ENCODE results near the gene ZC3H12D.

The ZC3H12D gene

DNA sequence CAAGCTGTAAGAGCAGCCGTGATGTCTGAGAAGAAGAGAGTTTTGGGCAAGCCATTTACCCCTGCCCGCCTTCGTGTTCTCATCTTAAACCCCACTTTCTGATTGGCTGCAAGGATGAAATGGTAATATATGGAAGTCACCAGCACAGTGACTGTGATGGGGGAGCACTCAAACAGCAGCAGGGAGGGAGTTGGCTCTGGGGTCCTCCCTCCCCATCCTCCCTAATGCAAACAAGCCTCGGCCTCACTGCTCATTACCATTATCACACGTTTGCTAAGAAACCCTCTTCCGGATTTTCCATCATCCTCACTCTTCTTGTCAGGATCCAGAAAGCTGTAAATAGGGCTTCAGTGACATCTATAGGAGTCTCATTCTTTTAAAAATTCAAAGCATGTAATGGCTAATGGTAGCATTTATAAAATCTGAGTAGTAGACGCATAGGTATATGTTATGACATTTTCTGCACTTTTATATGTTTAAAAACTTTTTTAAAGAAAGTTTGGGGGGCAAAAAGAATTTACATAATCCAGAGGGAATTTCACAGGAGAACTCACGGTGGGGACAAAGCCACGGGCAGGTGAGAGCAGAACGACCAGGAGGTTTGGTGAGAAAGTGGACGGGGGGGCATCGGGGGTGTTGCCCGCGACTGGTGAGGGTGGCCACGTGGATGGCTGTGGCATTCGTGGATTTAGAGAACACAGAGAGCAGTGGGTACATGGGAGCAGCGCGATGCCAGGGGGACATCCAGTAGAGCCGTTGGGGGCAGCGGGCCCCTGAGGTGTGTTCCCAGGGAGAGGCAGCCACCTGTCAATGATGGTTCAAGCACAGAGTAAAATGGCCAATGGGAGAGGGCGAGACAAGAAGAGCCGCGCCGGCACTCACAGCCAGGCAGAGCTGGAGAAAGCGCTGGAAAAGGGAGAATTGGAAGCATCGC is 55.1 kb downstream of the ZC3H12D start:
- no peaks in the 10 kb centered on the region for H3K9me3 ChIP-seq (replicated peaks; ENCODE audit: insufficient read depth, low read length)
- H3K4me3 ChIP-seq (ENCODE audit: low read length), result no peak overlapping the region
- no peaks in the 10 kb centered on the region for H3K79me2 ChIP-seq (ENCODE audit: low read length)
- no peak overlapping the region for H2AFZ ChIP-seq (ENCODE audit: low read length)
- H3K36me3 ChIP-seq (replicated peaks; ENCODE audit: insufficient read depth, low read length), result no peaks in the 10 kb centered on the region
- no peak for TF ChIP-seq EZH2 (optimal IDR thresholded peaks at IDR 0.05; ENCODE audit: low read depth, low read length)
- TF ChIP-seq, protein P1, sequence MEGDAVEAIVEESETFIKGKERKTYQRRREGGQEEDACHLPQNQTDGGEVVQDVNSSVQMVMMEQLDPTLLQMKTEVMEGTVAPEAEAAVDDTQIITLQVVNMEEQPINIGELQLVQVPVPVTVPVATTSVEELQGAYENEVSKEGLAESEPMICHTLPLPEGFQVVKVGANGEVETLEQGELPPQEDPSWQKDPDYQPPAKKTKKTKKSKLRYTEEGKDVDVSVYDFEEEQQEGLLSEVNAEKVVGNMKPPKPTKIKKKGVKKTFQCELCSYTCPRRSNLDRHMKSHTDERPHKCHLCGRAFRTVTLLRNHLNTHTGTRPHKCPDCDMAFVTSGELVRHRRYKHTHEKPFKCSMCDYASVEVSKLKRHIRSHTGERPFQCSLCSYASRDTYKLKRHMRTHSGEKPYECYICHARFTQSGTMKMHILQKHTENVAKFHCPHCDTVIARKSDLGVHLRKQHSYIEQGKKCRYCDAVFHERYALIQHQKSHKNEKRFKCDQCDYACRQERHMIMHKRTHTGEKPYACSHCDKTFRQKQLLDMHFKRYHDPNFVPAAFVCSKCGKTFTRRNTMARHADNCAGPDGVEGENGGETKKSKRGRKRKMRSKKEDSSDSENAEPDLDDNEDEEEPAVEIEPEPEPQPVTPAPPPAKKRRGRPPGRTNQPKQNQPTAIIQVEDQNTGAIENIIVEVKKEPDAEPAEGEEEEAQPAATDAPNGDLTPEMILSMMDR (IDR thresholded peaks at IDR 0.05; ENCODE audit: low read length), result no peak
- TF ChIP-seq EZH2phosphoT487 (IDR thresholded peaks at IDR 0.05; ENCODE audit: low read length), result no peak
- no peak overlapping the region for H3K4me2 ChIP-seq (ENCODE audit: low read depth, low read length)
- H3K27ac ChIP-seq (ENCODE audit: low read length), result no peak overlapping the region
- H3K9me2 ChIP-seq (replicated peaks; ENCODE audit: insufficient read depth, low read length), result no peaks in the 10 kb centered on the region
- H3F3A ChIP-seq (ENCODE audit: insufficient read depth, low read length), result no peaks in the 10 kb centered on the region
- no peaks in the 10 kb centered on the region for H3K4me1 ChIP-seq (ENCODE audit: low read length)
- H4K20me1 ChIP-seq (ENCODE audit: insufficient read depth, low read length), result no peaks in the 10 kb centered on the region
- H3K9ac ChIP-seq (ENCODE audit: low read length), result no peak overlapping the region
- DNase-seq, result no peak
- H3K27me3 ChIP-seq (replicated peaks; ENCODE audit: insufficient read depth, low read length), result no peaks in the 10 kb centered on the region

DNA sequence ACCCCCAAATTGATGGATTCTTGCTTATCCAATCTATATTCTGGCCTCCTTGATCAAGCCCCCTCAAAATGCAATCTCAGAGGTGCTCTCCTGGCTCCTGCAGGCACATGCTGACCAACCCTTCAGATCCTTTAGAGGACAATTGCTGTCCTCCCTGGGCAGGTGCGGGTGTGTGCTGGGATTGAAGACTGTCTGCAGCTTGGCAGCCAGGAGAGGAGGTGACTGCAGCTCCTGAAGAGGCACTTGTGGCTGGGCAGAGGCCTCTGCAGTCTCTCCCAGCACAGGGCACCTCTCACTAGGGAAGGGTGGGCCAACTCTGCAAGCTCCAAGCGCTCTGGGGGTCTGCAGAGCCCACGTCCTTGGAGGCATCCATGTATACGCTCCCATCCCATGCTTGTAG is 56.2 kb downstream of the ZC3H12D start:
- H3K79me2 ChIP-seq (ENCODE audit: low read length), result no peaks in the 10 kb centered on the region
- no peak overlapping the region for H3K4me2 ChIP-seq (ENCODE audit: low read depth, low read length)
- H3K9ac ChIP-seq (ENCODE audit: low read length), result no peak overlapping the region
- no peaks in the 10 kb centered on the region for H3K9me2 ChIP-seq (replicated peaks; ENCODE audit: insufficient read depth, low read length)
- H3K36me3 ChIP-seq (replicated peaks; ENCODE audit: insufficient read depth, low read length), result no peaks in the 10 kb centered on the region
- H3K9me3 ChIP-seq (replicated peaks; ENCODE audit: insufficient read depth, low read length), result no peaks in the 10 kb centered on the region
- no peaks in the 10 kb centered on the region for H3K27me3 ChIP-seq (replicated peaks; ENCODE audit: insufficient read depth, low read length)
- no peak for TF ChIP-seq EZH2 (optimal IDR thresholded peaks at IDR 0.05; ENCODE audit: low read depth, low read length)
- no peak for TF ChIP-seq EZH2phosphoT487 (IDR thresholded peaks at IDR 0.05; ENCODE audit: low read length)
- TF ChIP-seq, protein P1 (IDR thresholded peaks at IDR 0.05; ENCODE audit: low read length), result no peak
- H3F3A ChIP-seq (ENCODE audit: insufficient read depth, low read length), result no peaks in the 10 kb centered on the region
- H3K27ac ChIP-seq (ENCODE audit: low read length), result no peak overlapping the region
- no peak overlapping the region for H2AFZ ChIP-seq (ENCODE audit: low read length)
- H3K4me1 ChIP-seq (ENCODE audit: low read length), result peaks cover 5% of the 10 kb centered on the region
- DNase-seq, result no peak
- no peak overlapping the region for H3K4me3 ChIP-seq (ENCODE audit: low read length)
- no peaks in the 10 kb centered on the region for H4K20me1 ChIP-seq (ENCODE audit: insufficient read depth, low read length)

DNA sequence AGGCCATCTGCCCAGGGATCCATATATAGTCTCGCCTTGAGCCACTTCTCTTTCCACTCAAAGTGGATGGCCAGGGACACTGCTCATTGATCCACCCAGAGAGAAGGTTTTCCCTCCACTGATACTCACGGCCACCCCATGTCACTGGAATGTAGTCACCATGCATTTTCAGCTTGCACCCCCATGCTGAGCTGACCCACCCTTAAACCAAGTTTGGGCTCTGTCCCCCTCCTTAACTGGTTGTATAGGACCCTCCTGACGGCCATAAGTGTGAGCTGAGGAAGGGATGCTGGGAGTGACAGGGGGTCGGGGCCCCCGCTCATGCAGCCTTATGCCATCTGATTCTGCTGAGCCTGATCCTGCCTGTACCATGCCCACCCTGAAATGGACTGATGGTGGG is 59.1 kb downstream of the ZC3H12D start:
- no peak overlapping the region for H3K4me2 ChIP-seq (ENCODE audit: low read depth, low read length)

More for the DNA sequence above, 59.1 kb downstream of the ZC3H12D start:
- H3K36me3 ChIP-seq (replicated peaks; ENCODE audit: insufficient read depth, low read length), result no peaks in the 10 kb centered on the region
- no peaks in the 10 kb centered on the region for H3F3A ChIP-seq (ENCODE audit: insufficient read depth, low read length)
- no peaks in the 10 kb centered on the region for H3K9me3 ChIP-seq (replicated peaks; ENCODE audit: insufficient read depth, low read length)
- H3K9me2 ChIP-seq (replicated peaks; ENCODE audit: insufficient read depth, low read length), result no peaks in the 10 kb centered on the region
- H3K4me3 ChIP-seq (ENCODE audit: low read length), result no peak overlapping the region
- no peak overlapping the region for H3K27ac ChIP-seq (ENCODE audit: low read length)
- TF ChIP-seq, protein P1 (IDR thresholded peaks at IDR 0.05; ENCODE audit: low read length), result no peak
- TF ChIP-seq EZH2phosphoT487 (IDR thresholded peaks at IDR 0.05; ENCODE audit: low read length), result no peak
- no peak for TF ChIP-seq EZH2 (optimal IDR thresholded peaks at IDR 0.05; ENCODE audit: low read depth, low read length)
- H2AFZ ChIP-seq (ENCODE audit: low read length), result no peak overlapping the region
- H3K9ac ChIP-seq (ENCODE audit: low read length), result no peak overlapping the region
- DNase-seq, result no peak
- H3K4me1 ChIP-seq (ENCODE audit: low read length), result peaks cover 11% of the 10 kb centered on the region
- H3K79me2 ChIP-seq (ENCODE audit: low read length), result no peaks in the 10 kb centered on the region
- H3K27me3 ChIP-seq (replicated peaks; ENCODE audit: insufficient read depth, low read length), result no peaks in the 10 kb centered on the region
- H4K20me1 ChIP-seq (ENCODE audit: insufficient read depth, low read length), result no peaks in the 10 kb centered on the region

All from MM.1S (cell line).